RWPE2 (cell line): ENCODE measurements around the gene ETFDH.
"Not testable (repeated sequence)": the region's sequence is repeated elsewhere in the genome, so short reads cannot be mapped to it uniquely, and the experiment has no call there.

Experiments
- ATAC-seq: fragments of 200-7000 bp; cut with Tn5 transposase; 3 replicates; pipeline ENCODE4 v1.9.1; 2021; ENCODE audit warnings: low read depth
- DNase-seq: peaks from one replicate; pipeline ENCODE4 v3.0.0-alpha.2; 2020; ENCODE audit warnings: low spot score
- H3K27ac ChIP-seq: fragments of 450-650 bp; 2 replicates; pipeline ENCODE4 v1.5.1; 2017; ENCODE audit warnings: mild to moderate bottlenecking; ENCODE audit not compliant: poor library complexity, severe bottlenecking
- H3K27me3 ChIP-seq: fragments of 250-450 bp; sonication (Bioruptor Pico); 2 replicates; pipeline ENCODE4 v1.5.1; 2021; ENCODE audit warnings: mild to moderate bottlenecking, moderate library complexity; ENCODE audit not compliant: insufficient read depth, poor library complexity, severe bottlenecking
- H3K36me3 ChIP-seq: fragments of 250-450 bp; sonication (Bioruptor Pico); 2 replicates; pipeline ENCODE4 v1.5.1; 2020; ENCODE audit warnings: low read depth, mild to moderate bottlenecking, moderate library complexity
- H3K4me1 ChIP-seq: fragments of 250-450 bp; sonication (Bioruptor Pico); 2 replicates; pipeline ENCODE4 v1.5.1; 2021; ENCODE audit warnings: mild to moderate bottlenecking, moderate library complexity; ENCODE audit not compliant: insufficient read depth, poor library complexity, severe bottlenecking
- H3K4me3 ChIP-seq: fragments of 250-450 bp; sonication (Bioruptor Pico); 2 replicates; pipeline ENCODE4 v1.5.1; 2021; ENCODE audit warnings: mild to moderate bottlenecking, moderate library complexity; ENCODE audit not compliant: severe bottlenecking
- H3K9me3 ChIP-seq: fragments of 250-450 bp; sonication (Bioruptor Pico); 2 replicates; pipeline ENCODE4 v1.5.1; 2021; ENCODE audit warnings: mild to moderate bottlenecking, moderate library complexity; ENCODE audit not compliant: severe bottlenecking
- TF ChIP-seq, protein P1 (sequence below): fragments of 450-650 bp; IDR thresholded peaks from one replicate; pipeline ENCODE4 v1.5.1; 2017; ENCODE audit warnings: mild to moderate bottlenecking, moderate library complexity; ENCODE audit not compliant: poor library complexity, severe bottlenecking

ETFDH gene

DNA sequence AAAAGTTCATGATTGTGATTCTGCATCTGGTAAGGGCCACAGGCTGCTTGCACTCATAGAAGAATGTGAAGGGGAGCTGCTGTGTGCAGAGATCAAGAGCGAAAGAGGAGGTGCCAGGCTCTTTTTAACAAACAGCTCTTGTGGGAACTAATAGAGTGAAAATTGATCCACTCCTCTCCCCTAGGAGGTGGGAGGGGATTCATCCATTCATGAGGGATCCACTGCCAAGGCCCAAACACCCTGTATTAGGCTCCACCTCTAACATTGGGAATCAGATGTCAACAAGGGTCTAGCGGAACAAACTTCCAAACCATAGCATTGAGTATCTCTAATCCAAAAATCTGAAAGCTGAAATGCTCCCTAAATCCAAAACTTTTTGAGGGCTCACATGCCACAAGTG is 67.5 kb downstream of the ETFDH start:
- Histone ChIP-seq H3K36me3 (no peaks in the 10 kb centered on the region), H3K27ac (no peak overlapping the region), H3K4me3 (no peak overlapping the region), H3K27me3 (no peaks in the 10 kb centered on the region), H3K4me1 (no peaks in the 10 kb centered on the region), H3K9me3 (no peaks in the 10 kb centered on the region)
- DNase-seq (no peak), ATAC-seq (no peak)
- TF ChIP-seq, protein P1, sequence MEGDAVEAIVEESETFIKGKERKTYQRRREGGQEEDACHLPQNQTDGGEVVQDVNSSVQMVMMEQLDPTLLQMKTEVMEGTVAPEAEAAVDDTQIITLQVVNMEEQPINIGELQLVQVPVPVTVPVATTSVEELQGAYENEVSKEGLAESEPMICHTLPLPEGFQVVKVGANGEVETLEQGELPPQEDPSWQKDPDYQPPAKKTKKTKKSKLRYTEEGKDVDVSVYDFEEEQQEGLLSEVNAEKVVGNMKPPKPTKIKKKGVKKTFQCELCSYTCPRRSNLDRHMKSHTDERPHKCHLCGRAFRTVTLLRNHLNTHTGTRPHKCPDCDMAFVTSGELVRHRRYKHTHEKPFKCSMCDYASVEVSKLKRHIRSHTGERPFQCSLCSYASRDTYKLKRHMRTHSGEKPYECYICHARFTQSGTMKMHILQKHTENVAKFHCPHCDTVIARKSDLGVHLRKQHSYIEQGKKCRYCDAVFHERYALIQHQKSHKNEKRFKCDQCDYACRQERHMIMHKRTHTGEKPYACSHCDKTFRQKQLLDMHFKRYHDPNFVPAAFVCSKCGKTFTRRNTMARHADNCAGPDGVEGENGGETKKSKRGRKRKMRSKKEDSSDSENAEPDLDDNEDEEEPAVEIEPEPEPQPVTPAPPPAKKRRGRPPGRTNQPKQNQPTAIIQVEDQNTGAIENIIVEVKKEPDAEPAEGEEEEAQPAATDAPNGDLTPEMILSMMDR: no peak

DNA sequence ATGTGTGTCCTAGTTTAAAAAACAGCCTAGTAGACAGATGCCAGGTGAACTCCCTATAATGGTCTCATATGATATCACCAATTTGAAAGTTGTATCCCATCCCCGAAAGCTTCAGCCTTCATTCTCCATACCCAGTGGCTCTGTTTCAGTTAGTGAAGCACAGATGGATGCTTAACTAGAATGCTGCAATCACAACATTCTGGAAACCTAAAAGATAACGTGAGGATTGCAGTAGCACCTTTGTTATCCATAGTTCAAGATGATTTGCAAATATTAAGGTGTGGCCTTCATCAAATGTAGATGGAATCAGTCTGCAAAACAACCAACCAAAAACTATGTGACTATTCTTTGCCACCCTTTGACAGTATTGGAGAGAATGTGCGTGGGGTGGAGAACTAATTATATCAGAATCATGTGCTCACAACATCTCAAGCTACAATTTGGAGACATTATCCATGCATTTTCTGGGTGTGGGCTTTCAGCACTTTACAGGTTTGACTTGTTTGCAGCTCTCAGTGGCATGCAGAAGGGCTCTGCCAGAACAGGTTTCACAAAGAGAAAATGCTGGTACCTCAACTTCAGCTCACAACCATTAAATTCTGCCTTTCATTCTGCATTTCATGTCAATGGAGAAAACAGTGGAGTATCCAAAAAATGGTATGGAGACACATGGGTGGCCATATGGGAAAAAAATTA is 69.4 kb downstream of the ETFDH start:
- ATAC-seq (no peak), DNase-seq (no peak)
- Histone ChIP-seq H3K36me3 (no peaks in the 10 kb centered on the region), H3K27me3 (no peaks in the 10 kb centered on the region), H3K4me3 (no peak overlapping the region), H3K9me3 (no peaks in the 10 kb centered on the region), H3K4me1 (no peaks in the 10 kb centered on the region), H3K27ac (no peak overlapping the region)
- TF ChIP-seq, protein P1: no peak

- H3K4me3 ChIP-seq, H3K9me3 ChIP-seq, DNase-seq, H3K27me3 ChIP-seq, H3K4me1 ChIP-seq, H3K36me3 ChIP-seq, ATAC-seq, H3K27ac ChIP-seq: not testable (repeated sequence)
Observed at GRCh38 chr4:158746537-158746936, 74.4 kb downstream of the ETFDH start.

GRCh38 chr4:158750379-158750778 is 78.3 kb downstream of the ETFDH start:
- Histone ChIP-seq H3K4me1 (no peaks in the 10 kb centered on the region), H3K27me3 (no peaks in the 10 kb centered on the region), H3K9me3 (no peaks in the 10 kb centered on the region), H3K27ac (no peak overlapping the region), H3K4me3 (no peak overlapping the region), H3K36me3 (no peaks in the 10 kb centered on the region)
- ATAC-seq (no peak), DNase-seq (no peak)
- TF ChIP-seq, protein P1: no peak

GRCh38 chr4:158754385-158755180 is 82.5 kb downstream of the ETFDH start:
- Histone ChIP-seq H3K27ac (no peak overlapping the region), H3K27me3 (no peaks in the 10 kb centered on the region), H3K9me3 (no peaks in the 10 kb centered on the region), H3K4me3 (no peak overlapping the region), H3K36me3 (no peaks in the 10 kb centered on the region), H3K4me1 (no peaks in the 10 kb centered on the region)
- no peak for ATAC-seq
- TF ChIP-seq, protein P1: no peak
- no peak for DNase-seq

DNA sequence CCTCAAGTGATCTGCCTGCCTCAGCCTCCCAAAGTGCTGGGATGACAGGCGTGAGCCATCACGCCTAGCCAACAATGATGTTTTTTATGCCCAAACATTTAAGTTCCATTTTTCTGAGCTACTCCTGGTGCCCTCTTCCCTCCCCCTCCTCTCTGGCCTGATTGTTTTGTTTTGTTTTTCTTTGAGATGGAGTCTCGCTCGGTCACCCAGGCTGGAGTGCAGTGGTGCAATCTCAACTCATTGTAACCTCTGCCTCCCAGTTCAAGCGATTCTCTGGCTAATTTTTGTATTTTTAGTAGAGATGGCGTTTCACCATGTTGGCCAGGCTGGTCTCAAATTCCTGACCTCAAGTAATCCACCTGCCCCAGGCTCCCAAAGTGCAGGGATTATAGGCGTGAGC is 83.7 kb downstream of the ETFDH start:
- not testable (repeated sequence) for ATAC-seq, H3K36me3 ChIP-seq, H3K4me1 ChIP-seq

More for the DNA sequence above, 83.7 kb downstream of the ETFDH start:
- not testable (repeated sequence) for H3K9me3 ChIP-seq, H3K4me3 ChIP-seq, DNase-seq, H3K27me3 ChIP-seq, H3K27ac ChIP-seq
